WTC11 (cell line): ENCODE data around the gene MIDN. TPM values are rescaled to one million over a fixed set of nuclear protein-coding genes. Genes with fewer than 3 reads are reported as not detected.
A peak's percentile ranks its signal among the peaks of the same experiment; 100 is the strongest.

Experiments
- ATAC-seq: fragments of 200-7000 bp; cut with Tn5 transposase; 2 replicates; pipeline ENCODE4 v1.10.0; 2021; ENCODE audit warnings: mild to moderate bottlenecking, moderate library complexity
- CTCF ChIA-PET: fragments of 300-600 bp; sonication (Branson Sonifier 250); formaldehyde crosslinking; loops from one replicate; lab custom pipeline; 2021; ENCODE audit warnings: antibody characterized with exemption; lab: Charles Lee
- POLR2A ChIA-PET: fragments of 350-600 bp; sonication (Branson Sonifier 250); formaldehyde crosslinking; loops from one replicate; lab custom pipeline; 2021; ENCODE audit warnings: antibody characterized with exemption; lab: Charles Lee
- DNase-seq: peaks from one replicate; pipeline ENCODE4 v3.0.0; 2021; ENCODE audit warnings: low spot score
- H3K27ac Mint-ChIP-seq: 2 replicates; pipeline ENCODE4 v1.8.0; 2021; ENCODE audit warnings: mixed read lengths
- H3K27me3 Mint-ChIP-seq: 2 replicates; pipeline ENCODE4 v1.8.0; 2021; ENCODE audit warnings: low read depth, mild to moderate bottlenecking, moderate library complexity, mixed read lengths
- H3K36me3 Mint-ChIP-seq: 2 replicates; pipeline ENCODE4 v1.8.0; 2021; ENCODE audit warnings: mixed read lengths
- H3K4me1 Mint-ChIP-seq: 2 replicates; pipeline ENCODE4 v1.8.0; 2022; ENCODE audit warnings: mixed read lengths
- H3K4me3 Mint-ChIP-seq: 2 replicates; pipeline ENCODE4 v1.8.0; 2021; ENCODE audit warnings: mild to moderate bottlenecking, moderate library complexity, mixed read lengths
- H3K9me3 Mint-ChIP-seq: 2 replicates; pipeline ENCODE4 v1.8.0; 2021; ENCODE audit warnings: mixed read lengths
- EMX1 ChIP-seq: fragments of 250-450 bp; sonication (Bioruptor Pico); IDR thresholded peaks from 2 replicates; pipeline ENCODE4 v1.8.0; 2021; ENCODE audit warnings: mild to moderate bottlenecking
- FOXP1 ChIP-seq: sonication (generic); formaldehyde crosslinking; IDR thresholded peaks from 2 replicates; pipeline ENCODE4 v1.8.0; 2022; ENCODE audit warnings: missing genetic modification reagents, mild to moderate bottlenecking, moderate library complexity, borderline replicate concordance
- GRHL2 ChIP-seq: fragments of 250-450 bp; sonication (Bioruptor Pico); IDR thresholded peaks from 2 replicates; pipeline ENCODE4 v1.8.0; 2022; ENCODE audit warnings: mild to moderate bottlenecking, moderate library complexity; ENCODE audit not compliant: insufficient replicate concordance, severe bottlenecking
- NFATC4 ChIP-seq: fragments of 250-450 bp; sonication (Bioruptor Pico); IDR thresholded peaks from 2 replicates; pipeline ENCODE4 v1.9.0; 2021; ENCODE audit warnings: mild to moderate bottlenecking
- NFE2L1 ChIP-seq: sonication (generic); formaldehyde crosslinking; IDR thresholded peaks from 2 replicates; pipeline ENCODE4 v1.8.1; 2023; ENCODE audit warnings: missing genetic modification reagents
- OVOL2 ChIP-seq: fragments of 250-450 bp; sonication (Bioruptor Pico); IDR thresholded peaks from 2 replicates; pipeline ENCODE4 v1.9.0; 2021; ENCODE audit warnings: mild to moderate bottlenecking, borderline replicate concordance
- SMAD3 ChIP-seq: sonication (generic); formaldehyde crosslinking; IDR thresholded peaks from 2 replicates; pipeline ENCODE4 v1.8.0; 2022; ENCODE audit warnings: missing genetic modification reagents, mild to moderate bottlenecking, borderline replicate concordance
- SMAD4 ChIP-seq: sonication (generic); formaldehyde crosslinking; IDR thresholded peaks from 2 replicates; pipeline ENCODE4 v1.8.0; 2022; ENCODE audit warnings: mild to moderate bottlenecking, missing genetic modification reagents
- ZNF121 ChIP-seq: sonication (generic); formaldehyde crosslinking; IDR thresholded peaks from 2 replicates; pipeline ENCODE4 v1.8.0; 2023; ENCODE audit warnings: missing genetic modification reagents
- ZNF219 ChIP-seq: sonication (generic); formaldehyde crosslinking; IDR thresholded peaks from 2 replicates; pipeline ENCODE4 v1.8.0; 2023; ENCODE audit warnings: missing genetic modification reagents, mild to moderate bottlenecking, borderline replicate concordance
- ZNF396 ChIP-seq: fragments of 250-450 bp; sonication (Bioruptor Pico); IDR thresholded peaks from 2 replicates; pipeline ENCODE4 v1.8.0; 2021; ENCODE audit warnings: mild to moderate bottlenecking, moderate library complexity, borderline replicate concordance
- total RNA-seq: library from RNA; stranded (reverse); gene quantifications from 3 replicates; pipeline ENCODE4 v1.2.3, GENCODE V29; 2021
- TF ChIP-seq, protein P1 (sequence below): fragments of 200-600 bp; IDR thresholded peaks from 2 replicates; pipeline ENCODE4 v1.8.0; 2022; ENCODE audit warnings: antibody characterized with exemption
- TF ChIP-seq, protein P2 (sequence below): sonication (generic); formaldehyde crosslinking; conservative IDR thresholded peaks from 2 replicates; pipeline ENCODE4 v1.8.1; 2022; ENCODE audit warnings: mild to moderate bottlenecking, missing genetic modification reagents
- TF ChIP-seq, protein P3 (sequence below): sonication (generic); formaldehyde crosslinking; IDR thresholded peaks from 2 replicates; pipeline ENCODE4 v1.8.0; 2022; ENCODE audit warnings: mild to moderate bottlenecking, missing genetic modification reagents
- TF ChIP-seq, protein P4 (sequence below): sonication (generic); formaldehyde crosslinking; IDR thresholded peaks from 2 replicates; pipeline ENCODE4 v1.8.0; 2023; ENCODE audit warnings: missing genetic modification reagents, mild to moderate bottlenecking, borderline replicate concordance
- TF ChIP-seq, protein P5 (sequence below): sonication (generic); formaldehyde crosslinking; IDR thresholded peaks from 2 replicates; pipeline ENCODE4 v1.8.1; 2023; ENCODE audit warnings: mild to moderate bottlenecking, moderate library complexity, missing genetic modification reagents

The MIDN gene
- total RNA-seq, 1 experiment from 2014 or later, result 189 TPM

DNA sequence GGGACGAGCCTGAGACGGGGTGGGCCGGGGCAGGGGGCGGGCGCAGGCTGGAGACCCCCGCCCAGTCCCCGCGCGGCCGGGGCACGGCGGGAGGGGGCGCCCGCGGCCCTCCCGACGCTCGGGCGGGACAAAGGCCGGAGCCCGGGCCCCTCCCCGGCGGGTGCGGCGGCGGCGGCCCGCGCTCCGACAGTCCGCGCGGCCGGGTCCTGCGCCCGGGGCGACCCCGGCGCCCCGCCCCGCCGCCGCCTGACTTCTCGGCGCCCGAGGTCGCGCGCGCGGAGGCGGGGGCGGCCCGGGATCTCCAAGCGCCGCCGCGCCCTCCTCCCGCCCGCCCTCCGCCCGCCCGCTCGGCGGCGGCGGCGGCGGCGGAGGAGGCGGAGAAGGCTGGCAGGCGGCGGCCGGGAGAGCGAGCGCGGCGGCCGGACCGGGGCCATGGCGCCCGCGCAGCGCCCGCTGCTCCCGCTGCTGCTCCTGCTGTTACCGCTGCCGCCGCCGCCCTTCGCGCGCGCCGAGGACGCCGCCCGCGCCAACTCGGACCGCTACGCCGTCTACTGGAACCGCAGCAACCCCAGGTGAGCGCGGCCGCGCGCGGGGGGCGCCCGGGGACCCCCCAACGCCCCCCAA is 37.5 kb downstream of the MIDN start, which contains the start of gene EFNA2:
Gene EFNA2 (plus strand): TSS at position 137 of the 624 bp plus-strand sequence. CDS start 296 bp downstream, at position 433.
- no peaks in the 10 kb centered on the region for H3K9me3 Mint-ChIP-seq
- TF ChIP-seq ZNF121 (no peak), ZNF396 (no peak), FOXP1 (CRISPR knock-in tag) (no peak), NFE2L1 (CRISPR knock-in tag) (no peak), EMX1 (no peak), SMAD4 (CRISPR knock-in tag) (no peak), NFATC4 (CRISPR knock-in tag) (no peak), SMAD3 (CRISPR knock-in tag) (no peak), OVOL2 (CRISPR knock-in tag) (no peak)
- TF ChIP-seq, protein P1, sequence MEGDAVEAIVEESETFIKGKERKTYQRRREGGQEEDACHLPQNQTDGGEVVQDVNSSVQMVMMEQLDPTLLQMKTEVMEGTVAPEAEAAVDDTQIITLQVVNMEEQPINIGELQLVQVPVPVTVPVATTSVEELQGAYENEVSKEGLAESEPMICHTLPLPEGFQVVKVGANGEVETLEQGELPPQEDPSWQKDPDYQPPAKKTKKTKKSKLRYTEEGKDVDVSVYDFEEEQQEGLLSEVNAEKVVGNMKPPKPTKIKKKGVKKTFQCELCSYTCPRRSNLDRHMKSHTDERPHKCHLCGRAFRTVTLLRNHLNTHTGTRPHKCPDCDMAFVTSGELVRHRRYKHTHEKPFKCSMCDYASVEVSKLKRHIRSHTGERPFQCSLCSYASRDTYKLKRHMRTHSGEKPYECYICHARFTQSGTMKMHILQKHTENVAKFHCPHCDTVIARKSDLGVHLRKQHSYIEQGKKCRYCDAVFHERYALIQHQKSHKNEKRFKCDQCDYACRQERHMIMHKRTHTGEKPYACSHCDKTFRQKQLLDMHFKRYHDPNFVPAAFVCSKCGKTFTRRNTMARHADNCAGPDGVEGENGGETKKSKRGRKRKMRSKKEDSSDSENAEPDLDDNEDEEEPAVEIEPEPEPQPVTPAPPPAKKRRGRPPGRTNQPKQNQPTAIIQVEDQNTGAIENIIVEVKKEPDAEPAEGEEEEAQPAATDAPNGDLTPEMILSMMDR, result no peak
- TF ChIP-seq, protein P2, sequence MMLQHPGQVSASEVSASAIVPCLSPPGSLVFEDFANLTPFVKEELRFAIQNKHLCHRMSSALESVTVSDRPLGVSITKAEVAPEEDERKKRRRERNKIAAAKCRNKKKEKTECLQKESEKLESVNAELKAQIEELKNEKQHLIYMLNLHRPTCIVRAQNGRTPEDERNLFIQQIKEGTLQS, result no peak
- TF ChIP-seq, protein P3, sequence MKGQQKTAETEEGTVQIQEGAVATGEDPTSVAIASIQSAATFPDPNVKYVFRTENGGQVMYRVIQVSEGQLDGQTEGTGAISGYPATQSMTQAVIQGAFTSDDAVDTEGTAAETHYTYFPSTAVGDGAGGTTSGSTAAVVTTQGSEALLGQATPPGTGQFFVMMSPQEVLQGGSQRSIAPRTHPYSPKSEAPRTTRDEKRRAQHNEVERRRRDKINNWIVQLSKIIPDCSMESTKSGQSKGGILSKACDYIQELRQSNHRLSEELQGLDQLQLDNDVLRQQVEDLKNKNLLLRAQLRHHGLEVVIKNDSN (CRISPR knock-in tag), result no peak
- TF ChIP-seq, protein P4, sequence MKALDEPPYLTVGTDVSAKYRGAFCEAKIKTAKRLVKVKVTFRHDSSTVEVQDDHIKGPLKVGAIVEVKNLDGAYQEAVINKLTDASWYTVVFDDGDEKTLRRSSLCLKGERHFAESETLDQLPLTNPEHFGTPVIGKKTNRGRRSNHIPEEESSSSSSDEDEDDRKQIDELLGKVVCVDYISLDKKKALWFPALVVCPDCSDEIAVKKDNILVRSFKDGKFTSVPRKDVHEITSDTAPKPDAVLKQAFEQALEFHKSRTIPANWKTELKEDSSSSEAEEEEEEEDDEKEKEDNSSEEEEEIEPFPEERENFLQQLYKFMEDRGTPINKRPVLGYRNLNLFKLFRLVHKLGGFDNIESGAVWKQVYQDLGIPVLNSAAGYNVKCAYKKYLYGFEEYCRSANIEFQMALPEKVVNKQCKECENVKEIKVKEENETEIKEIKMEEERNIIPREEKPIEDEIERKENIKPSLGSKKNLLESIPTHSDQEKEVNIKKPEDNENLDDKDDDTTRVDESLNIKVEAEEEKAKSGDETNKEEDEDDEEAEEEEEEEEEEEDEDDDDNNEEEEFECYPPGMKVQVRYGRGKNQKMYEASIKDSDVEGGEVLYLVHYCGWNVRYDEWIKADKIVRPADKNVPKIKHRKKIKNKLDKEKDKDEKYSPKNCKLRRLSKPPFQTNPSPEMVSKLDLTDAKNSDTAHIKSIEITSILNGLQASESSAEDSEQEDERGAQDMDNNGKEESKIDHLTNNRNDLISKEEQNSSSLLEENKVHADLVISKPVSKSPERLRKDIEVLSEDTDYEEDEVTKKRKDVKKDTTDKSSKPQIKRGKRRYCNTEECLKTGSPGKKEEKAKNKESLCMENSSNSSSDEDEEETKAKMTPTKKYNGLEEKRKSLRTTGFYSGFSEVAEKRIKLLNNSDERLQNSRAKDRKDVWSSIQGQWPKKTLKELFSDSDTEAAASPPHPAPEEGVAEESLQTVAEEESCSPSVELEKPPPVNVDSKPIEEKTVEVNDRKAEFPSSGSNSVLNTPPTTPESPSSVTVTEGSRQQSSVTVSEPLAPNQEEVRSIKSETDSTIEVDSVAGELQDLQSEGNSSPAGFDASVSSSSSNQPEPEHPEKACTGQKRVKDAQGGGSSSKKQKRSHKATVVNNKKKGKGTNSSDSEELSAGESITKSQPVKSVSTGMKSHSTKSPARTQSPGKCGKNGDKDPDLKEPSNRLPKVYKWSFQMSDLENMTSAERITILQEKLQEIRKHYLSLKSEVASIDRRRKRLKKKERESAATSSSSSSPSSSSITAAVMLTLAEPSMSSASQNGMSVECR (CRISPR knock-in tag), result no peak
- TF ChIP-seq, all 79 proteins: peak for 0
- peak within 1 kb of the TSS; percentile 45; the same call in 1 of the 2 replicates for H3K27ac Mint-ChIP-seq
- ChIA-PET CTCF (interaction anchor here (0.9 to 2.8 kb wide), 2 partner anchors 26 to 41 kb away, joined by 4 to 15 read pairs; no protein-coding TSS in a partner anchor), POLR2A (interaction anchor here (0.9 kb wide), 1 partner anchor 17 kb away, joined by 3 read pairs; the partner anchor contains the start of gene CIRBP)
- peak; percentile 14 for ATAC-seq
- H3K27me3 Mint-ChIP-seq, result peaks cover 19% of the 10 kb centered on the region
- no peak for DNase-seq
- peak within 1 kb of the TSS; percentile 74 for H3K4me3 Mint-ChIP-seq
- peaks cover 13% of the 10 kb centered on the region for H3K4me1 Mint-ChIP-seq
- no peaks in the 10 kb centered on the region for H3K36me3 Mint-ChIP-seq

DNA sequence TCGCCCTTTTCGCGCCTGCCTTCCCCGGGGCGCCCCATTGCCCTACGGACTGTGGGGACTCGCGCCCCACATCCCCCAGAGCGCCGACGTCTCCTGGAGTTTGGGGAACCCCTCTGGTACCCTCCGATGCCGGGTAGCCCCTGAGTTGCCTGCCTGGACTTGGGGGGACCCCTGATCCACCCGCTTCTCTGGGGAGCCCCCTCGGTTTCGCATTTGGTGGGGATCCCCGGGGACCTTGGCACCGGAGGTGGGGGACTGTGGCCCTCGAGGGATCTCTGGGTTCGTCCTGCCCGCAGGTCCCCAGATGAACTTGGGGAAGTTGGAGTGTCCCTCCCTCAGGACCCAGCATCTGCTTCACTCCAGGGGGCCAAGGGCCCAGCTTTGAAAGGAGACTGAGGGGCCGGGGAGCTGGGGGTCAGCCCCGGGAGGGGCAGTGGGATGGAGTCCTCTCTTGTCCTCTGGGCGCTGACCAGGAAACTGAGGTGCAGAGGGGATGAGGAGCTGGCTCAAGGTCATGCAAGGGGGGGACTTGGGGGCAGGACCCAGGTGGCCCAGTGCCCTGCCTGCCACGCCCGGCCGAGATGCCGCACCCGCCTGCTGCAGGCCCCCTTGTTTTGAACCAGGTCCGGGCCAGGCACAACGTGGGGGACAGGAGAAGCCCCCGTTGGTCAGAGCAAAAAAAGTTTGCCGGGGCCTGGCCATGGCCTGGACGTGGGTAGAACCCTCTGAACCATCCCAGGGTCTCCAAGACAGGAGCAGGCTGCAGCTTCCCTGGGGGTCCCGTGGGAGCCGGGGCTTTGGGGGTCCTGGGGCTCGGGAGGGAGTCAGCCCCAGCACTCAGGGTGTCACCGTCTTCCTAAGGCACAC is 38.3 kb downstream of the MIDN start:
- H3K36me3 Mint-ChIP-seq, result no peaks in the 10 kb centered on the region

More for the DNA sequence above, 38.3 kb downstream of the MIDN start:
- ChIA-PET POLR2A (no interaction called here), CTCF (interaction anchor here (0.5 to 2.1 kb wide), 4 partner anchors 21 to 158 kb away, joined by 3 to 8 read pairs (median 4); no protein-coding TSS in a partner anchor)
- DNase-seq (no peak), ATAC-seq (no peak)
- Mint-ChIP-seq H3K27me3 (peaks cover 19% of the 10 kb centered on the region), H3K4me3 (peak overlapping the region; percentile 74), H3K4me1 (peaks cover 13% of the 10 kb centered on the region), H3K27ac (no peak overlapping the region), H3K9me3 (no peaks in the 10 kb centered on the region)
- TF ChIP-seq ZNF219 (CRISPR knock-in tag), result 0 out of 2 replicates have a peak, but pooled peaks have one; percentile 21
- TF ChIP-seq, protein P5, sequence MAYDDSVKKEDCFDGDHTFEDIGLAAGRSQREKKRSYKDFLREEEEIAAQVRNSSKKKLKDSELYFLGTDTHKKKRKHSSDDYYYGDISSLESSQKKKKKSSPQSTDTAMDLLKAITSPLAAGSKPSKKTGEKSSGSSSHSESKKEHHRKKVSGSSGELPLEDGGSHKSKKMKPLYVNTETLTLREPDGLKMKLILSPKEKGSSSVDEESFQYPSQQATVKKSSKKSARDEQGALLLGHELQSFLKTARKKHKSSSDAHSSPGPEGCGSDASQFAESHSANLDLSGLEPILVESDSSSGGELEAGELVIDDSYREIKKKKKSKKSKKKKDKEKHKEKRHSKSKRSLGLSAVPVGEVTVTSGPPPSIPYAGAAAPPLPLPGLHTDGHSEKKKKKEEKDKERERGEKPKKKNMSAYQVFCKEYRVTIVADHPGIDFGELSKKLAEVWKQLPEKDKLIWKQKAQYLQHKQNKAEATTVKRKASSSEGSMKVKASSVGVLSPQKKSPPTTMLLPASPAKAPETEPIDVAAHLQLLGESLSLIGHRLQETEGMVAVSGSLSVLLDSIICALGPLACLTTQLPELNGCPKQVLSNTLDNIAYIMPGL, result peak; percentile 3; the same call in 1 of the 2 replicates
- TF ChIP-seq GRHL2 (CRISPR knock-in tag), result no peak
